ENCODE results near the gene CCBE1. TPM values are rescaled to one million over a fixed set of nuclear protein-coding genes. Genes with fewer than 3 reads are reported as not detected.

Gene CCBE1
- total RNA-seq, 1 donor from 2014 or later, result 4.1 TPM

DNA sequence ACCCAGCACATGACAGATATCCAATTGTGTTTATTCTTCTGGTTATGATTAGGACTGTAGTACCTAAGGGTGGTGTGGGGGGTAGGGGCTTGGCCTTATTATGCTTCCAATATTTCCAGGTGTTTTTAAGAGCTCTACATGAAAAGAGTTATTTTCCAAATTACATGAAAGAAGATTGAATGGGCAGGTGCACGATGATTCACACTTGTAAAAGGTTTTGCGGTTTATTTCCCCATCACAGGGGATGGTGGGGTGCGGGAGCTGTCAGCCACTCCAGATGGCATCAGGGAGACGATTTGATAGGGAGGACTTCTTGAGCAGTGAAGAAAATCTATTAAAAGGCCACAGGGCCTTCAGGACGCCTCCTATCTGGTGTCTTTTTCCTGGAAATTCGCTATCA, 15.1 kb upstream of the CCBE1 start:
- Mint-ChIP-seq H3K36me3 (ENCODE audit: low read depth, unreplicated experiment) (no peaks in the 10 kb centered on the region), H3K4me3 (ENCODE audit: unreplicated experiment) (no peak overlapping the region), H3K4me1 (ENCODE audit: low read depth, unreplicated experiment) (peaks cover 28% of the 10 kb centered on the region), H3K9me3 (ENCODE audit: unreplicated experiment) (peaks cover 7% of the 10 kb centered on the region), H3K27me3 (ENCODE audit: low read depth, unreplicated experiment) (peaks cover 3% of the 10 kb centered on the region), H3K27ac (ENCODE audit: unreplicated experiment) (no peak overlapping the region)
- H3K4me2 ChIP-seq (ENCODE audit: low read length), result no peak overlapping the region
- no peak overlapping the region for H2AFZ ChIP-seq (ENCODE audit: low read depth, low read length)
- no peak overlapping the region for H3K27ac ChIP-seq (ENCODE audit: low read depth, low read length)
- no peak for DNase-seq (ENCODE audit: low read depth)
- peaks cover 22% of the 10 kb centered on the region for H3K4me1 ChIP-seq (ENCODE audit: insufficient read depth, low read length)
- no peak overlapping the region for H3K4me3 ChIP-seq (ENCODE audit: insufficient read depth, low read depth, low read length)
- TF ChIP-seq, protein P1, sequence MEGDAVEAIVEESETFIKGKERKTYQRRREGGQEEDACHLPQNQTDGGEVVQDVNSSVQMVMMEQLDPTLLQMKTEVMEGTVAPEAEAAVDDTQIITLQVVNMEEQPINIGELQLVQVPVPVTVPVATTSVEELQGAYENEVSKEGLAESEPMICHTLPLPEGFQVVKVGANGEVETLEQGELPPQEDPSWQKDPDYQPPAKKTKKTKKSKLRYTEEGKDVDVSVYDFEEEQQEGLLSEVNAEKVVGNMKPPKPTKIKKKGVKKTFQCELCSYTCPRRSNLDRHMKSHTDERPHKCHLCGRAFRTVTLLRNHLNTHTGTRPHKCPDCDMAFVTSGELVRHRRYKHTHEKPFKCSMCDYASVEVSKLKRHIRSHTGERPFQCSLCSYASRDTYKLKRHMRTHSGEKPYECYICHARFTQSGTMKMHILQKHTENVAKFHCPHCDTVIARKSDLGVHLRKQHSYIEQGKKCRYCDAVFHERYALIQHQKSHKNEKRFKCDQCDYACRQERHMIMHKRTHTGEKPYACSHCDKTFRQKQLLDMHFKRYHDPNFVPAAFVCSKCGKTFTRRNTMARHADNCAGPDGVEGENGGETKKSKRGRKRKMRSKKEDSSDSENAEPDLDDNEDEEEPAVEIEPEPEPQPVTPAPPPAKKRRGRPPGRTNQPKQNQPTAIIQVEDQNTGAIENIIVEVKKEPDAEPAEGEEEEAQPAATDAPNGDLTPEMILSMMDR (IDR thresholded peaks at IDR 0.05; ENCODE audit: insufficient read depth, low read depth, low read length), result no peak
- no peak for TF ChIP-seq EZH2 (IDR thresholded peaks at IDR 0.05; ENCODE audit: insufficient read depth, low read length)
- H3K9ac ChIP-seq (ENCODE audit: low read length), result no peak overlapping the region
- no peaks in the 10 kb centered on the region for H3K36me3 ChIP-seq (ENCODE audit: insufficient read depth, low read length)
- H3K27me3 ChIP-seq (ENCODE audit: insufficient read depth, low read length), result peaks cover 4% of the 10 kb centered on the region
- no peaks in the 10 kb centered on the region for H3K79me2 ChIP-seq (ENCODE audit: insufficient read depth, low read length)
- no peaks in the 10 kb centered on the region for H3K9me3 ChIP-seq (ENCODE audit: insufficient read depth, low read depth, low read length)
- FAIRE-seq, result no peak
- no peaks in the 10 kb centered on the region for H4K20me1 ChIP-seq (ENCODE audit: insufficient read depth, low read length)

DNA sequence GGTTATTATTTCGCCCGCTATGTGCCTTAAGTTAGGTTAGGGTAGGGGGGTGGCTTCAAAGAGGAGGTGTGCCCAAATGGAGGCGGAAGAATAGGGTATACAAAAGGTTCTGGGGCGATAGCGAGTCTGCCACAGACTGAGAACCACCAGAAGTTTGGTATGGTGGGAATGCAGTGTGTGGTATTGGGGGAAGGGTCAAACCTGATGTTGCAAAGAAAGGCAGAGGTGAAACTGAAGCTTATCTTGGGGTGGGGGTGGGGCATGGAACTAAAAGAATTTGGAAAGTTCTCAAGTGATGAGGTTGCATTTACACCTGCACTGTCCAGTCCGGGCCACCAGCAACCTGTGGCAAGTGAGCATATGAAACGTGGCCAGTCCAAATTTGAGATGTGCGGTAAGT, 11.8 kb upstream of the CCBE1 start:
- no peak overlapping the region for H3K27ac Mint-ChIP-seq (ENCODE audit: unreplicated experiment)
- Histone ChIP-seq H3K4me3 (ENCODE audit: insufficient read depth, low read depth, low read length) (no peak overlapping the region), H3K79me2 (ENCODE audit: insufficient read depth, low read length) (no peaks in the 10 kb centered on the region), H2AFZ (ENCODE audit: low read depth, low read length) (no peak overlapping the region), H3K9ac (ENCODE audit: low read length) (no peak overlapping the region), H3K27ac (ENCODE audit: low read depth, low read length) (no peak overlapping the region), H4K20me1 (ENCODE audit: insufficient read depth, low read length) (no peaks in the 10 kb centered on the region), H3K4me1 (ENCODE audit: insufficient read depth, low read length) (no peaks in the 10 kb centered on the region), H3K9me3 (ENCODE audit: insufficient read depth, low read depth, low read length) (no peaks in the 10 kb centered on the region), H3K4me2 (ENCODE audit: low read length) (no peak overlapping the region), H3K27me3 (ENCODE audit: insufficient read depth, low read length) (peaks cover 4% of the 10 kb centered on the region), H3K36me3 (ENCODE audit: insufficient read depth, low read length) (no peaks in the 10 kb centered on the region)
- peaks cover 3% of the 10 kb centered on the region for H3K27me3 Mint-ChIP-seq (ENCODE audit: low read depth, unreplicated experiment)
- H3K4me1 Mint-ChIP-seq (ENCODE audit: low read depth, unreplicated experiment), result peaks cover 16% of the 10 kb centered on the region
- DNase-seq (ENCODE audit: low read depth) (no peak), FAIRE-seq (no peak)
- peaks cover 3% of the 10 kb centered on the region for H3K9me3 Mint-ChIP-seq (ENCODE audit: unreplicated experiment)
- no peak overlapping the region for H3K4me3 Mint-ChIP-seq (ENCODE audit: unreplicated experiment)
- H3K36me3 Mint-ChIP-seq (ENCODE audit: low read depth, unreplicated experiment), result no peaks in the 10 kb centered on the region
- TF ChIP-seq EZH2 (IDR thresholded peaks at IDR 0.05; ENCODE audit: insufficient read depth, low read length), result no peak
- TF ChIP-seq, protein P1 (IDR thresholded peaks at IDR 0.05; ENCODE audit: insufficient read depth, low read depth, low read length), result no peak

DNA sequence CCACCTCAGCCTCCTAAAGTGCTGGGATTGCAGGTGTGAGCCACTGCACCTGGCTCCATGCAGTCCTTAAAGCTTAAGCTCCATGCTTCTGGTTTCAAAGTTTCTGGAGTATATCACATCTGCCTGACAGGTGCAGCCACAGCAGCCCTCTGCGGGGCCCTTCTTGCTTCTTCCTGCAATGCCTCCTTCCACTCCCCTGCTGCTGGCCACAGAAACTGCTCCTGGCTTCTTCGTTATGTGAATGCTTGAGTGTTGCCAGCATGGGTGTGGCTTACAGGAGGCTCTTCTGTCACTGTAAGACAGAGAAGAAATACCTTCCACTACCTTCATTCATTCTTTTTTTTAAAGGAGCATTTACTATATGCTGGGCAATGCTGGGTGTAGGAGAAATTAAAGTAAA, 10.1 kb upstream of the CCBE1 start:
- Mint-ChIP-seq H3K4me1 (ENCODE audit: low read depth, unreplicated experiment) (peaks cover 16% of the 10 kb centered on the region), H3K9me3 (ENCODE audit: unreplicated experiment) (no peaks in the 10 kb centered on the region), H3K4me3 (ENCODE audit: unreplicated experiment) (no peak overlapping the region), H3K27me3 (ENCODE audit: low read depth, unreplicated experiment) (peaks cover 3% of the 10 kb centered on the region), H3K36me3 (ENCODE audit: low read depth, unreplicated experiment) (no peaks in the 10 kb centered on the region), H3K27ac (ENCODE audit: unreplicated experiment) (no peak overlapping the region)
- Histone ChIP-seq H3K36me3 (ENCODE audit: insufficient read depth, low read length) (no peaks in the 10 kb centered on the region), H3K4me3 (ENCODE audit: insufficient read depth, low read depth, low read length) (no peak overlapping the region), H3K27me3 (ENCODE audit: insufficient read depth, low read length) (peaks cover 2% of the 10 kb centered on the region), H3K4me1 (ENCODE audit: insufficient read depth, low read length) (no peaks in the 10 kb centered on the region), H2AFZ (ENCODE audit: low read depth, low read length) (no peak overlapping the region), H3K9me3 (ENCODE audit: insufficient read depth, low read depth, low read length) (no peaks in the 10 kb centered on the region), H4K20me1 (ENCODE audit: insufficient read depth, low read length) (no peaks in the 10 kb centered on the region), H3K4me2 (ENCODE audit: low read length) (no peak overlapping the region), H3K9ac (ENCODE audit: low read length) (no peak overlapping the region), H3K27ac (ENCODE audit: low read depth, low read length) (no peak overlapping the region), H3K79me2 (ENCODE audit: insufficient read depth, low read length) (no peaks in the 10 kb centered on the region)
- TF ChIP-seq, protein P1 (IDR thresholded peaks at IDR 0.05; ENCODE audit: insufficient read depth, low read depth, low read length), result no peak
- no peak for TF ChIP-seq EZH2 (IDR thresholded peaks at IDR 0.05; ENCODE audit: insufficient read depth, low read length)
- DNase-seq (ENCODE audit: low read depth), result no peak
- no peak for FAIRE-seq
